SK-N-SH treated with all-trans-retinoic acid at 6 μM for 48 hours (cell line): Measurements from ENCODE around the gene UGT1A3.

Experiments
- ATAC-seq: fragments of 200-7000 bp; cut with Tn5 transposase; 3 replicates; pipeline ENCODE4 v1.9.1; 2020; ENCODE audit warnings: mild to moderate bottlenecking, moderate library complexity
- ARNTL ChIP-seq: fragments of 450-650 bp; formaldehyde crosslinking; IDR thresholded peaks from 2 replicates; pipeline ENCODE4 v1.5.0; 2020; ENCODE audit warnings: low read depth, mild to moderate bottlenecking, moderate library complexity, borderline replicate concordance
- BACH2 ChIP-seq: fragments of 250-450 bp; sonication (Bioruptor Pico); IDR thresholded peaks from 2 replicates; pipeline ENCODE4 v1.9.0; 2021; ENCODE audit warnings: mild to moderate bottlenecking, borderline replicate concordance
- CREB5 ChIP-seq: fragments of 250-450 bp; sonication (Bioruptor Pico); IDR thresholded peaks from 2 replicates; pipeline ENCODE4 v1.5.1; 2020; ENCODE audit warnings: low read depth, mild to moderate bottlenecking, moderate library complexity
- CSDC2 ChIP-seq: fragments of 250-450 bp; sonication (Bioruptor Pico); IDR thresholded peaks from 2 replicates; pipeline ENCODE4 v1.5.0; 2020; ENCODE audit warnings: mild to moderate bottlenecking, moderate library complexity
- CSRNP3 ChIP-seq: fragments of 250-450 bp; sonication (Bioruptor Pico); IDR thresholded peaks from 2 replicates; pipeline ENCODE4 v1.5.1; 2021; ENCODE audit warnings: mild to moderate bottlenecking, moderate library complexity
- ESRRG ChIP-seq: fragments of 250-450 bp; sonication (Bioruptor Pico); IDR thresholded peaks from 2 replicates; pipeline ENCODE4 v1.6.1; 2021; ENCODE audit warnings: mild to moderate bottlenecking
- ISL1 ChIP-seq: fragments of 250-450 bp; sonication (Bioruptor Pico); IDR thresholded peaks from 2 replicates; pipeline ENCODE4 v2.1.2; 2022; ENCODE audit warnings: mild to moderate bottlenecking, moderate library complexity
- OSR1 ChIP-seq: fragments of 250-450 bp; sonication (Bioruptor Pico); IDR thresholded peaks from 2 replicates; pipeline ENCODE4 v1.8.0; 2022; ENCODE audit warnings: moderate library complexity, mild to moderate bottlenecking, inconsistent platforms
- POU6F1 ChIP-seq: fragments of 250-450 bp; sonication (Bioruptor Pico); IDR thresholded peaks from 2 replicates; pipeline ENCODE4 v1.8.0; 2021; ENCODE audit warnings: low read depth, mild to moderate bottlenecking, moderate library complexity, borderline replicate concordance
- PPARA ChIP-seq: fragments of 250-450 bp; sonication (Bioruptor Pico); IDR thresholded peaks from 2 replicates; pipeline ENCODE4 v1.5.0; 2020; ENCODE audit warnings: mild to moderate bottlenecking, borderline replicate concordance
- RARB ChIP-seq: fragments of 250-450 bp; sonication (Bioruptor Pico); IDR thresholded peaks from 2 replicates; pipeline ENCODE4 v1.8.0; 2021; ENCODE audit warnings: mild to moderate bottlenecking, moderate library complexity
- SNAI2 ChIP-seq: fragments of 250-450 bp; sonication (Bioruptor Pico); IDR thresholded peaks from 2 replicates; pipeline ENCODE4 v1.5.0; 2020; ENCODE audit warnings: mild to moderate bottlenecking, moderate library complexity
- TCF4 ChIP-seq: fragments of 250-450 bp; sonication (Bioruptor Pico); IDR thresholded peaks from 2 replicates; pipeline ENCODE4 v1.8.0; 2021; ENCODE audit warnings: mild to moderate bottlenecking, moderate library complexity, borderline replicate concordance
- TOX ChIP-seq: fragments of 250-450 bp; sonication (Bioruptor Pico); IDR thresholded peaks from 2 replicates; pipeline ENCODE4 v1.8.0; 2021; ENCODE audit warnings: mild to moderate bottlenecking, moderate library complexity, borderline replicate concordance
- TSHZ2 ChIP-seq: fragments of 250-450 bp; sonication (Bioruptor Pico); IDR thresholded peaks from 2 replicates; pipeline ENCODE4 v1.5.0; 2020; ENCODE audit warnings: mild to moderate bottlenecking, moderate library complexity
- ZC3H10 ChIP-seq: fragments of 250-450 bp; sonication (Bioruptor Pico); IDR thresholded peaks from 2 replicates; pipeline ENCODE4 v1.5.1; 2021; ENCODE audit warnings: mild to moderate bottlenecking, moderate library complexity
- ZFP3 ChIP-seq: fragments of 250-450 bp; sonication (Bioruptor Pico); IDR thresholded peaks from 2 replicates; pipeline ENCODE4 v1.5.0; 2020; ENCODE audit warnings: mild to moderate bottlenecking, moderate library complexity
- ZFP30 ChIP-seq: fragments of 450-650 bp; formaldehyde crosslinking; IDR thresholded peaks from 2 replicates; pipeline ENCODE4 v1.5.0; 2022; ENCODE audit warnings: mild to moderate bottlenecking, moderate library complexity
- ZNF565 ChIP-seq: fragments of 450-650 bp; formaldehyde crosslinking; conservative IDR thresholded peaks from 2 replicates; pipeline ENCODE4 v1.5.0; 2020; ENCODE audit warnings: low read depth, mild to moderate bottlenecking, moderate library complexity
- ZNF70 ChIP-seq: fragments of 450-650 bp; formaldehyde crosslinking; IDR thresholded peaks from 2 replicates; pipeline ENCODE4 v1.5.0; 2020; ENCODE audit warnings: mild to moderate bottlenecking, moderate library complexity
- ZNF8 ChIP-seq: fragments of 450-650 bp; formaldehyde crosslinking; IDR thresholded peaks from 2 replicates; pipeline ENCODE4 v1.5.0; 2020; ENCODE audit warnings: mild to moderate bottlenecking, moderate library complexity

Gene UGT1A3

GRCh38 chr2:233791151-233791882 is 62.5 kb downstream of the UGT1A3 start:
- ATAC-seq: no peak
- TF ChIP-seq ZFP3 (CRISPR knock-in tag) (no peak), ZNF8 (no peak), ISL1 (CRISPR knock-in tag) (no peak), TSHZ2 (CRISPR knock-in tag) (no peak)

- TF ChIP-seq CREB5 (CRISPR knock-in tag) (no peak), ZNF70 (CRISPR knock-in tag) (no peak), ZFP3 (CRISPR knock-in tag) (no peak), ISL1 (CRISPR knock-in tag) (no peak), ZC3H10 (CRISPR knock-in tag) (no peak), BACH2 (CRISPR knock-in tag) (no peak), TOX (no peak), TSHZ2 (CRISPR knock-in tag) (no peak), CSRNP3 (CRISPR knock-in tag) (no peak), RARB (CRISPR knock-in tag) (no peak), OSR1 (no peak), PPARA (CRISPR knock-in tag) (no peak), TCF4 (CRISPR knock-in tag) (no peak), ESRRG (CRISPR knock-in tag) (no peak), SNAI2 (CRISPR knock-in tag) (no peak), ARNTL (CRISPR knock-in tag) (no peak), POU6F1 (CRISPR knock-in tag) (no peak), ZFP30 (CRISPR knock-in tag) (no peak), CSDC2 (CRISPR knock-in tag) (no peak)
- no peak for ATAC-seq
Measured at GRCh38 chr2:233791883-233792329, 63.1 kb downstream of the UGT1A3 start.

- no peak for ATAC-seq
- no peak for TF ChIP-seq ZNF70 (CRISPR knock-in tag)
- no peak for TF ChIP-seq SNAI2 (CRISPR knock-in tag)
- no peak for TF ChIP-seq ISL1 (CRISPR knock-in tag)
- TF ChIP-seq TOX: no peak
- no peak for TF ChIP-seq CSDC2 (CRISPR knock-in tag)
- TF ChIP-seq CSRNP3 (CRISPR knock-in tag): no peak
- no peak for TF ChIP-seq CREB5 (CRISPR knock-in tag)
- no peak for TF ChIP-seq ZNF565 (CRISPR knock-in tag)
- TF ChIP-seq RARB (CRISPR knock-in tag): no peak
- no peak for TF ChIP-seq ZFP30 (CRISPR knock-in tag)
- TF ChIP-seq POU6F1 (CRISPR knock-in tag): no peak
Measured at GRCh38 chr2:233792720-233793119, 63.9 kb downstream of the UGT1A3 start.
